PFSK-1 (cell line): Measurements from ENCODE around the gene ECE2.

ENCODE experiments used
- FOXP2 ChIP-seq: optimal IDR thresholded peaks from 2 replicates; pipeline ENCODE3; 2011; ENCODE audit warnings: borderline replicate concordance, control low read depth, inconsistent platforms; ENCODE audit not compliant: insufficient read depth; ENCODE audit errors: extremely low read length, extremely low read depth
- POLR2AphosphoS5 ChIP-seq: IDR thresholded peaks from 2 replicates; pipeline ENCODE4 v1.6.1; 2012; ENCODE audit warnings: low read depth, mild to moderate bottlenecking, control low read depth, low read length, moderate library complexity
- REST ChIP-seq, 2 experiments: IDR thresholded peaks; 2 replicates each; pipeline versions ENCODE4 v1.6.1 to v1.8.0; 2011 to 2012; ENCODE audit warnings: low read depth in 2 of 2, low read length in 2 of 2, control low read depth in 1 of 2, inconsistent platforms in 1 of 2, mild to moderate bottlenecking in 1 of 2, moderate library complexity in 1 of 2; ENCODE audit not compliant: insufficient read depth in 1 of 2
- SIN3A ChIP-seq: IDR thresholded peaks from 2 replicates; pipeline ENCODE4 v1.6.1; 2012; ENCODE audit warnings: mild to moderate bottlenecking, low read length, moderate library complexity, borderline replicate concordance; ENCODE audit not compliant: insufficient read depth
- TAF1 ChIP-seq: IDR thresholded peaks from 2 replicates; pipeline ENCODE4 v1.6.1; 2012; ENCODE audit warnings: low read length, control low read depth, borderline replicate concordance; ENCODE audit not compliant: insufficient read depth

ECE2 gene

GRCh38 chr3:184240384-184241140 is 35.3 kb upstream of the ECE2 start:
- TF ChIP-seq REST (IDR thresholded peaks at IDR 0.05; ENCODE audit: insufficient read depth in 1 of 2, low read depth in 2 of 2, low read length in 2 of 2) (peak; percentile 86 to 95), TAF1 (no peak), SIN3A (no peak)

- no peak for TF ChIP-seq POLR2AphosphoS5
- TF ChIP-seq SIN3A, result no peak
- no peak for TF ChIP-seq TAF1
- TF ChIP-seq REST (IDR thresholded peaks at IDR 0.05; ENCODE audit: insufficient read depth in 1 of 2, low read depth in 2 of 2, low read length in 2 of 2), result no peak
- TF ChIP-seq FOXP2, result no peak
Observed at GRCh38 chr3:184241141-184241446, 34.7 kb upstream of the ECE2 start.

GRCh38 chr3:184241447-184242296 is 34.1 kb upstream of the ECE2 start:
- TF ChIP-seq FOXP2 (no peak), SIN3A (no peak), TAF1 (no peak), REST (IDR thresholded peaks at IDR 0.05; ENCODE audit: insufficient read depth in 1 of 2, low read depth in 2 of 2, low read length in 2 of 2) (no peak), POLR2AphosphoS5 (no peak)

DNA sequence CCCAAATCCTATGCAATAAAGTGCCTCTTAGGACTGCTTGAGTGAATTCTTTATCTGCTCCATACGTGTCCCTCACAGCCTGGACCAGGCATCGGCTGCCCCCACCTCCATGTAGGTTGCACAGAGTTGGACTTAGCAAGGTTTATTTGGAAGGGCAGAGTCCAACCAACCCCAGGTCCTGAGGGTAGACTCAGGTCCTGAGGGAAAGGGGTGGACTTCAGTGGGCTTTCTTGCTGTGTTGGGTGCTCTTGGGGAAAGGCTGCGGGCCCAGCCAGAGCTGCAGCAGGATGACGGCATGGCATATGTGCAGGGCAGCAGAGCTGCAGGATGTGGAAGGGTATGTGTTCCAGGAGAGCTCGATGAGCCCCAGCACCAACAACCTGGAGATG is 33.5 kb upstream of the ECE2 start:
- TF ChIP-seq FOXP2 (no peak), SIN3A (no peak), REST (IDR thresholded peaks at IDR 0.05; ENCODE audit: insufficient read depth in 1 of 2, low read depth in 2 of 2, low read length in 2 of 2) (no peak), TAF1 (no peak), POLR2AphosphoS5 (no peak)
